Panc1 (cell line): ENCODE measurements around the gene MAPK11.

Source experiments
- CTCF ChIP-seq: fragments of 450-650 bp; IDR thresholded peaks from 2 replicates; pipeline ENCODE4 v1.5.1; 2017; ENCODE audit warnings: mild to moderate bottlenecking
- POLR2AphosphoS5 ChIP-seq: IDR thresholded peaks from 2 replicates; pipeline ENCODE4 v1.6.1; 2012; ENCODE audit warnings: mild to moderate bottlenecking, low read depth, low read length, moderate library complexity
- REST ChIP-seq, 2 experiments: IDR thresholded peaks; 2 replicates each; pipeline ENCODE4 v1.6.1; 2011 to 2012; ENCODE audit warnings: low read depth in 2 of 2, control low read depth in 1 of 2, low read length in 1 of 2, mild to moderate bottlenecking in 1 of 2, moderate library complexity in 1 of 2; ENCODE audit not compliant: insufficient read depth in 1 of 2
- SIN3A ChIP-seq: IDR thresholded peaks from 2 replicates; pipeline ENCODE4 v1.6.1; 2012; ENCODE audit warnings: low read depth, mild to moderate bottlenecking, low read length, moderate library complexity, borderline replicate concordance; ENCODE audit not compliant: insufficient read depth
- TCF7L2 ChIP-seq: IDR thresholded peaks from 2 replicates; pipeline ENCODE4 v1.6.1; 2011; ENCODE audit warnings: mild to moderate bottlenecking, low read depth, low read length, inconsistent platforms

GRCh38 chr22:50276143-50276542 lies 6.0 kb upstream of the MAPK11 start:
- TF ChIP-seq CTCF (0 out of 2 replicates have a peak, but pooled peaks have one; percentile 14), POLR2AphosphoS5 (no peak), TCF7L2 (no peak), REST (IDR thresholded peaks at IDR 0.05; ENCODE audit: insufficient read depth in 1 of 2, low read depth in 2 of 2, low read length in 1 of 2) (no peak), SIN3A (no peak)
